Osteocyte (in vitro differentiated cells): ENCODE measurements around the gene C11orf42. TPM values are rescaled to one million over a fixed set of nuclear protein-coding genes. Genes with fewer than 3 reads are reported as not detected.

Source experiments
- DNase-seq: peaks from one replicate; pipeline ENCODE4 v3.0.0; 2021; ENCODE audit warnings: mixed read lengths; ENCODE audit not compliant: unreplicated experiment; ENCODE audit errors: extremely low spot score
- H3K27ac Mint-ChIP-seq: one replicate; pipeline ENCODE4 v1.8.0; 2021; ENCODE audit warnings: mild to moderate bottlenecking, mixed read lengths; ENCODE audit not compliant: unreplicated experiment
- H3K27me3 Mint-ChIP-seq: one replicate; pipeline ENCODE4 v1.8.0; 2021; ENCODE audit warnings: mixed read lengths; ENCODE audit not compliant: unreplicated experiment
- H3K36me3 Mint-ChIP-seq: one replicate; pipeline ENCODE4 v1.8.0; 2021; ENCODE audit warnings: mixed read lengths; ENCODE audit not compliant: unreplicated experiment
- H3K4me1 Mint-ChIP-seq: one replicate; pipeline ENCODE4 v1.8.0; 2021; ENCODE audit warnings: mixed read lengths; ENCODE audit not compliant: unreplicated experiment
- H3K4me3 Mint-ChIP-seq: one replicate; pipeline ENCODE4 v1.8.0; 2021; ENCODE audit warnings: mild to moderate bottlenecking, moderate library complexity, mixed read lengths; ENCODE audit not compliant: unreplicated experiment
- H3K9me3 Mint-ChIP-seq: one replicate; pipeline ENCODE4 v1.8.0; 2021; ENCODE audit warnings: mixed read lengths; ENCODE audit not compliant: unreplicated experiment
- CTCF ChIP-seq: fragments of 200-600 bp; sonication (generic); IDR thresholded peaks from 2 replicates; pipeline ENCODE4 v1.5.0; 2021; ENCODE audit warnings: antibody characterized with exemption, mild to moderate bottlenecking, moderate library complexity
- long read RNA-seq: library from polyadenylated mRNA; unstranded; transcript quantifications from one replicate; pipeline ENCODE4 v2.0.0, GENCODE V29; 2021
- total RNA-seq: library from RNA; stranded (reverse); gene quantifications from 2 replicates; pipeline ENCODE4 v1.2.1, GENCODE V29; 2021

Gene C11orf42
- total RNA-seq: not detected in 2 replicates
- long read RNA-seq: 0 reads

- no peak within 1 kb of the TSS for H3K27ac Mint-ChIP-seq
- H3K27me3 Mint-ChIP-seq: no peaks in the 10 kb centered on the region
- TF ChIP-seq CTCF: no peak
- no peak within 1 kb of the TSS for H3K4me3 Mint-ChIP-seq
- no peaks in the 10 kb centered on the region for H3K9me3 Mint-ChIP-seq
- peaks cover 4% of the 10 kb centered on the region for H3K4me1 Mint-ChIP-seq
- DNase-seq: no peak
- H3K36me3 Mint-ChIP-seq: peaks cover 17% of the 10 kb centered on the region
These were observed at the start of gene C11orf42 for GRCh38 chr11:6205366-6205765. Gene C11orf42, plus strand, starts transcription at chr11:6205557. Its CDS starts 59 bp downstream, at chr11:6205616.

- H3K27ac Mint-ChIP-seq: no peak overlapping the region
These were observed 48.6 kb upstream of the C11orf42 start for GRCh38 chr11:6156628-6157359.

GRCh38 chr11:6170226-6170625 lies 35.1 kb upstream of the C11orf42 start, which contains the start of gene OR52B2:
Gene OR52B2, minus strand, starts transcription at chr11:6170326. Its CDS starts 0 bp downstream, at chr11:6170326.
- no peak for TF ChIP-seq CTCF
- Mint-ChIP-seq H3K4me3 (no peak within 1 kb of the TSS), H3K27me3 (peaks cover 9% of the 10 kb centered on the region), H3K27ac (no peak within 1 kb of the TSS), H3K36me3 (no peaks in the 10 kb centered on the region), H3K9me3 (peaks cover 6% of the 10 kb centered on the region), H3K4me1 (no peaks in the 10 kb centered on the region)
- no peak for DNase-seq

More at GRCh38 chr11:6156628-6157359, 48.6 kb upstream of the C11orf42 start:
- H3K36me3 Mint-ChIP-seq: no peaks in the 10 kb centered on the region
- H3K4me1 Mint-ChIP-seq: no peaks in the 10 kb centered on the region
- DNase-seq: no peak
- no peak overlapping the region for H3K4me3 Mint-ChIP-seq
- no peaks in the 10 kb centered on the region for H3K9me3 Mint-ChIP-seq
- H3K27me3 Mint-ChIP-seq: no peaks in the 10 kb centered on the region
- no peak for TF ChIP-seq CTCF

GRCh38 chr11:6175440-6175839 lies 29.9 kb upstream of the C11orf42 start:
- Mint-ChIP-seq H3K27ac (no peak overlapping the region), H3K4me1 (no peaks in the 10 kb centered on the region), H3K4me3 (no peak overlapping the region), H3K36me3 (no peaks in the 10 kb centered on the region), H3K27me3 (peaks cover 22% of the 10 kb centered on the region), H3K9me3 (no peaks in the 10 kb centered on the region)
- no peak for TF ChIP-seq CTCF
- DNase-seq: no peak

GRCh38 chr11:6191742-6192141 lies 13.6 kb upstream of the C11orf42 start:
- no peak overlapping the region for H3K27ac Mint-ChIP-seq
- H3K9me3 Mint-ChIP-seq: no peaks in the 10 kb centered on the region
- peaks cover 22% of the 10 kb centered on the region for H3K27me3 Mint-ChIP-seq
- H3K4me1 Mint-ChIP-seq: no peaks in the 10 kb centered on the region
- no peaks in the 10 kb centered on the region for H3K36me3 Mint-ChIP-seq
- H3K4me3 Mint-ChIP-seq: no peak overlapping the region
- no peak for TF ChIP-seq CTCF
- no peak for DNase-seq
